ENCODE data around the gene SGPP1.

Gene SGPP1

DNA sequence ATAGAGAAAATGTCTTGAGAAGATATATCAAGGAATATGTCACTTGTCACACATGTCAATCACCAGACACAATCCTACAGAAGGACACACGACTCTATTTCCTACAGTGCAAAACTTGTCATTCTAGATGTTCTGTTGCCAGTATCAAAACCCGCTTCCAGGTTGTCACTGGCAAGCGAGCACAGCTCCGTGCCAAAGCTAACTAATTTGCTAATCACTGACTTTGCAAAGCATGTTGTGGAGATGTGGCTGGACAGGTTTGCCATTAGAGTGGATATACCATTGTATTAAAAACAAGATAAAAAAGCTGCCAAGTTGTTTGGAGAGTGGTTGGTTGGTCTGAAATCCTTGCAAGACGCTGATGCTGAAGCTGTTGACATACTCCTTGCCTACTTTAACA is 7.9 kb upstream of the SGPP1 start:
- Histone ChIP-seq H3K4me3 (IDR thresholded peaks at IDR 0.05; ENCODE audit: insufficient read depth, low read depth, low read length) (no peak overlapping the region), H3K4me2 (no peak overlapping the region), H3K9ac (no peak overlapping the region), H3K36me3 (ENCODE audit: insufficient read depth) (no peaks in the 10 kb centered on the region), H3K79me2 (ENCODE audit: insufficient read depth, low read depth) (no peaks in the 10 kb centered on the region), H3K27ac (no peak overlapping the region), H3K4me1 (ENCODE audit: low read depth, poor library complexity, severe bottlenecking) (peaks cover 20% of the 10 kb centered on the region), H3K27me3 (ENCODE audit: insufficient read depth, low read depth) (no peaks in the 10 kb centered on the region), H2AFZ (ENCODE audit: low read depth) (no peak overlapping the region), H4K20me1 (ENCODE audit: insufficient read depth) (no peaks in the 10 kb centered on the region)
- TF ChIP-seq, protein P1, sequence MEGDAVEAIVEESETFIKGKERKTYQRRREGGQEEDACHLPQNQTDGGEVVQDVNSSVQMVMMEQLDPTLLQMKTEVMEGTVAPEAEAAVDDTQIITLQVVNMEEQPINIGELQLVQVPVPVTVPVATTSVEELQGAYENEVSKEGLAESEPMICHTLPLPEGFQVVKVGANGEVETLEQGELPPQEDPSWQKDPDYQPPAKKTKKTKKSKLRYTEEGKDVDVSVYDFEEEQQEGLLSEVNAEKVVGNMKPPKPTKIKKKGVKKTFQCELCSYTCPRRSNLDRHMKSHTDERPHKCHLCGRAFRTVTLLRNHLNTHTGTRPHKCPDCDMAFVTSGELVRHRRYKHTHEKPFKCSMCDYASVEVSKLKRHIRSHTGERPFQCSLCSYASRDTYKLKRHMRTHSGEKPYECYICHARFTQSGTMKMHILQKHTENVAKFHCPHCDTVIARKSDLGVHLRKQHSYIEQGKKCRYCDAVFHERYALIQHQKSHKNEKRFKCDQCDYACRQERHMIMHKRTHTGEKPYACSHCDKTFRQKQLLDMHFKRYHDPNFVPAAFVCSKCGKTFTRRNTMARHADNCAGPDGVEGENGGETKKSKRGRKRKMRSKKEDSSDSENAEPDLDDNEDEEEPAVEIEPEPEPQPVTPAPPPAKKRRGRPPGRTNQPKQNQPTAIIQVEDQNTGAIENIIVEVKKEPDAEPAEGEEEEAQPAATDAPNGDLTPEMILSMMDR (conservative IDR thresholded peaks at IDR 0.05; ENCODE audit: low read depth, low read length), result no peak

DNA sequence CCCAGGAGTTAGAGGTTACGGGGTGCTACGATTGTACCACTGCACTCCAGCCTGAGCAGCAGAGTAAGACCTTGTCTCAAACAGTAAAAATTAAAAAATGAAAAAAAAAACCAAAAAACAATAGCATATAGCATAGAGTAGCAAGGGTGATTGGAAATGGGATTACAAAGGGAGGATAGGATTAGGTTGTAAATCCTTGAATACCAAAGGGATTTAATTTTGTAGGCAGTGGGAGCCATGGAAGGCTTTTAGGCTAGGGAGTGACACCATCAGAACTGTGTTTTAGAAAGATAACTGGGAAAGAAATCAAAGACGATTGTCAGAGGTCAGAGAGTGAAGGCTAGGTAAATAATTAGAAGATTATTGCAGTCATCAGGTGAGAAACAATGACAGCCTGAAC is 2.8 kb upstream of the SGPP1 start:
- H3K4me3 ChIP-seq (IDR thresholded peaks at IDR 0.05; ENCODE audit: insufficient read depth, low read depth, low read length), result no peak overlapping the region
- no peaks in the 10 kb centered on the region for H4K20me1 ChIP-seq (ENCODE audit: insufficient read depth)
- no peak overlapping the region for H3K27ac ChIP-seq
- no peaks in the 10 kb centered on the region for H3K36me3 ChIP-seq (ENCODE audit: insufficient read depth)
- H3K4me1 ChIP-seq (ENCODE audit: low read depth, poor library complexity, severe bottlenecking), result peaks cover 17% of the 10 kb centered on the region
- TF ChIP-seq, protein P1 (conservative IDR thresholded peaks at IDR 0.05; ENCODE audit: low read depth, low read length), result no peak
- no peaks in the 10 kb centered on the region for H3K79me2 ChIP-seq (ENCODE audit: insufficient read depth, low read depth)
- no peak overlapping the region for H3K4me2 ChIP-seq
- H3K27me3 ChIP-seq (ENCODE audit: insufficient read depth, low read depth), result no peaks in the 10 kb centered on the region; the same call in 1 of the 2 replicates
- H3K9ac ChIP-seq, result no peak overlapping the region
- H2AFZ ChIP-seq (ENCODE audit: low read depth), result no peak overlapping the region

DNA sequence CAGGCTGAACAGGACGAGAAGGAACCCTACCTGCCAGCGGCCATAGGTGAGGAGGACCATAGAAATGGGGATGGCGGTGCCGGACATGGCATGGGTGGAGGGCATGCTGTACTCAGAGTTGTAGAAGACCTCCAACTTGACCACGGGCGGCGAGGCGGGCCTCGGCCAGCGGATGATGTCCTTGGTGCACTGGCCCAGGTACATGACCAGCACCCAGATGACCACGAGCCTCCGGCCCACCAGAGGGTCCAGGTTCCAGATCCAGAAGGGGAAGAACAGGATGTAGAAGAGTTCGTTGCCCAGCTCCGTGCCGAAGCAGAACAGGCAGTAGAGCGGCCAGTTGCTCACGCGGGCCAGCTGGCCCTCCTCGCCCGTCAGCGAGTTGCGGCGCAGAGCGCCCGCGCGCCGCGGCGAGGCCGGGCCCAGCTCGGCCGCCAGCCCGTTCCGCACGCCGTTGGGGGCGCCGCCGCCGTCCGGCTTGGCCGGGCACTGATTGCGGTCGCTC is 582 bp downstream of the SGPP1 start:
- H3K4me2 ChIP-seq, result peak overlapping the region; percentile 71
- peaks cover 22% of the 10 kb centered on the region for H3K4me1 ChIP-seq (ENCODE audit: low read depth, poor library complexity, severe bottlenecking)
- no peak overlapping the region for H3K27ac ChIP-seq
- no peak overlapping the region for H3K4me3 ChIP-seq (IDR thresholded peaks at IDR 0.05; ENCODE audit: insufficient read depth, low read depth, low read length)
- H3K79me2 ChIP-seq (ENCODE audit: insufficient read depth, low read depth), result no peaks in the 10 kb centered on the region
- no peaks in the 10 kb centered on the region for H3K36me3 ChIP-seq (ENCODE audit: insufficient read depth)
- peak overlapping the region; percentile 82 for H2AFZ ChIP-seq (ENCODE audit: low read depth)
- peak overlapping the region; percentile 50; the same call in 1 of the 2 replicates for H3K9ac ChIP-seq
- H3K27me3 ChIP-seq (ENCODE audit: insufficient read depth, low read depth), result no peaks in the 10 kb centered on the region; the same call in 1 of the 2 replicates
- no peaks in the 10 kb centered on the region for H4K20me1 ChIP-seq (ENCODE audit: insufficient read depth)
- TF ChIP-seq, protein P1 (conservative IDR thresholded peaks at IDR 0.05; ENCODE audit: low read depth, low read length), result no peak

DNA sequence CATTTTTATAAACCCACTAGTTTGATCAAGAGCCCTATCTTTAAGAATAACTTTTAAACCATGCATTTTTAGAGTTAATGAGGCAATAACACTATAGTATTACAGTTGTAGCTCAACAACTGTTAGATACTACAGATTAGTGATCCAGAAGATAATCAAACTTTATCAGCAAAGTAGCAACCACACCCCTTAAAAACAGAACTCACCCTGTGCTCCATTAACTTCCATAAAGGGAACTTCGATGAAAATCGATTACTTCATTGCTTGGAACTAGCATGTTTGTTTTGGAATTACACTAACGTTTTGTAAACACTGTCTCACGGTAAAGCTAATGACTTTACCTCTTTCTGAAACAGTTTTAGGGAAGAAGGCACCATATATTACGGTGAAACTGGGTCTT is 1.4 kb downstream of the SGPP1 start:
- TF ChIP-seq, protein P1 (conservative IDR thresholded peaks at IDR 0.05; ENCODE audit: low read depth, low read length), result no peak
- Histone ChIP-seq H3K4me2 (peak overlapping the region; percentile 71), H3K79me2 (ENCODE audit: insufficient read depth, low read depth) (no peaks in the 10 kb centered on the region), H3K4me3 (IDR thresholded peaks at IDR 0.05; ENCODE audit: insufficient read depth, low read depth, low read length) (no peak overlapping the region), H3K4me1 (ENCODE audit: low read depth, poor library complexity, severe bottlenecking) (peaks cover 22% of the 10 kb centered on the region), H3K27me3 (ENCODE audit: insufficient read depth, low read depth) (no peaks in the 10 kb centered on the region; the same call in 1 of the 2 replicates), H2AFZ (ENCODE audit: low read depth) (no peak overlapping the region), H3K36me3 (ENCODE audit: insufficient read depth) (no peaks in the 10 kb centered on the region), H3K27ac (no peak overlapping the region), H4K20me1 (ENCODE audit: insufficient read depth) (no peaks in the 10 kb centered on the region), H3K9ac (no peak overlapping the region)

Measured in KMS-11 (cell line).